HG03066 (cell line): Measurements from ENCODE around the gene TUBB8B.
"Not testable (repeated sequence)": the region's sequence is repeated elsewhere in the genome, so short reads cannot be mapped to it uniquely, and the experiment has no call there.

ENCODE experiments used
- ATAC-seq: cut with Tn5 transposase; IDR thresholded peaks from one replicate; pipeline ENCODE4 v1.9.1; 2021; ENCODE audit warnings: low read depth; ENCODE audit not compliant: unreplicated experiment

The TUBB8B gene

DNA sequence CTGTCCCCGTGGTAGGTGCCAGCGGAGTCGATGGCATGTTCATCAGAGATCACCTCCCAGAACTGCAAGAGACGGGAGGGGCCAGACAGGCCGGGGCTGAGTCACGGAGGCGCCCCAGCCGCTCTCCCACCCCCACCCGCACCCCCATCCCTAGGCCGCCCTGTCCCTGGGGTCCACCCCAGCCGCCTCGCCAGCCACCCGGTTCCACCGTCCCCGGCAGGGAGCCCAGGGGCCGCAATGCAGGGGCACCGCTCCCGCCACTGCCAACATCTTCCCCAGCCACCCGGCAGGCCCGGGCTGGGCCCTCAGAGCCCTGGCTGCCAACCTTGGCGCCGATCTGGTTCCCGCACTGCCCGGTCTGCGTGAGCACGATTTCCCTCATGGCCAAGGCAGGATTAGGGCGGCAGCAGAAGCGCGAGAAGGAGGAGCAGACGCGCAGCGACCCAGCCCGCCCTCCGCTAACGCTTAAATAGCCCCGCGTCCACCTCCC is at the start of gene TUBB8B:
TUBB8B (minus strand) TSS at position 440 of the 490 bp plus-strand sequence; CDS start at position 382, 58 bp downstream.
- ATAC-seq = not testable (repeated sequence)

DNA sequence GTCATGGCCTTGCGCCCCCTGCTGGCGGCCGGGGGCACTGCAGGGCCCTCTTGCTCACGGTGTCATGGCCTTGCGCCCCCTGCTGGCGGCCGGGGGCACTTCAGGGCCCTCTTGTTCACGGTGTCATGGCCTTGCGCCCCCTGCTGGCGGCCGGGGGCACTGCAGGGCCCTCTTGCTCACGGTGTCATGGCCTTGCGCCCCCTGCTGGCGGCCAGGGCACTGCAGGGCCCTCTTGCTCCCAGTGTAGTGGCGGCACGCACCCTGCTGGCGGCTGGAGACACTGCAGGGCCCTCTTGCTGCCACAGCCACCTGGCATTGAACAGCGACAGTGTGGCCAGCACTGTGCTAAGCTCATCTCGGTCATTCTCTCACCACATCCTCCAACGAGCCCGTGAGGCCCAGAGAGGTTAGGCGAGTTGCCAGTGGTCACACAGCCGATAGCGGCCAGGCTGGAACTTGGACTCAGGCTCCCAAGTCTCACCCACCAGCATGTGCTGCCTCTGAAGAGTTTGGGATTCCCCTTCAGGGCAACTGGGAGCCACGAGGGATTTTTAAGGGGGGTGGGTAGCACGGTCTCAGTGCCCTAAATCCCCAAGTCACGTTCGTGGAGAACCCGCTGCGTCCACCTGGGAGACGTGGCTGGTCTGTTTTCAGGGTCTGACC is 48.0 kb upstream of the TUBB8B start:
- ATAC-seq = peak; percentile 94

DNA sequence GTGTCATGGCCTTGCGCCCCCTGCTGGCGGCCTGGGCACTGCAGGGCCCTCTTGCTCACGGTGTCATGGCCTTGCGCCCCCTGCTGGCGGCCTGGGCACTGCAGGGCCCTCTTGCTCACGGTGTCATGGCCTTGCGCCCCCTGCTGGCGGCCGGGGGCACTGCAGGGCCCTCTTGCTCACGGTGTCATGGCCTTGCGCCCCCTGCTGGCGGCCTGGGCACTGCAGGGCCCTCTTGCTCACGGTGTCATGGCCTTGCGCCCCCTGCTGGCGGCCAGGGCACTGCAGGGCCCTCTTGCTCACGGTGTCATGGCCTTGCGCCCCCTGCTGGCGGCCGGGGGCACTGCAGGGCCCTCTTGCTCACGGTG is 47.3 kb upstream of the TUBB8B start:
- not testable (repeated sequence) for ATAC-seq

DNA sequence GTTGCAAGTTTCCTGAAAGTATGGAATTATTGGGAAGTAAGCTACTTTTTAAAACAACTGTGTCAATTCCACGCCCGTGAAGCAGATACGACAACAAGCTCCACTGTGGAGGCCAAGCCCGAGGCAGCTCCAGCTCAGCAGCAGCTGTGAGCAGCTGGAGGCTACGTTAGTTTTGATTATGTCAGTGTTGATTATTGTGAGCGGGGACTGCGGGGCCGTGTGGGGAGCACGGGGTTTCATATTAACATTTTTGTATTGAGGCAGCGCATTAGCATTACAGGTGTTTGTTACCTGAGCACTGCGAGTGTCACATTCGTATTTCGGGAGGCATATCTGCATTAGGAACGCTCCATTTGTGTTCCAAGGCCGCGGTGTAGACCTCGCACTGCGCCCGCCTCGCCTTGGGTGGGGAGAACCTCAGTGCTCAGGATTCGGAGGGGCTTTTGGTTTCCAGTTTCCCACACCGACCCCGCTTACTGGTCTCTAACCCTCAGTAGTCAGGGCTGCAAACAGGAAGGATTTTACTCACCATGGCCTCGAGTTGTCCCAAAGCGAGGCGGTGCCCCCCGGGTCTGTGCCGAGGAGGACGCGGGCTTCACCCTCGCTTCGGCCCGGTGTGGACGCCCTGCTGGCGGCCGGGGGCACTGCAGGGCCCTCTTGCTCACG is 46.8 kb upstream of the TUBB8B start:
- not testable (repeated sequence) for ATAC-seq

DNA sequence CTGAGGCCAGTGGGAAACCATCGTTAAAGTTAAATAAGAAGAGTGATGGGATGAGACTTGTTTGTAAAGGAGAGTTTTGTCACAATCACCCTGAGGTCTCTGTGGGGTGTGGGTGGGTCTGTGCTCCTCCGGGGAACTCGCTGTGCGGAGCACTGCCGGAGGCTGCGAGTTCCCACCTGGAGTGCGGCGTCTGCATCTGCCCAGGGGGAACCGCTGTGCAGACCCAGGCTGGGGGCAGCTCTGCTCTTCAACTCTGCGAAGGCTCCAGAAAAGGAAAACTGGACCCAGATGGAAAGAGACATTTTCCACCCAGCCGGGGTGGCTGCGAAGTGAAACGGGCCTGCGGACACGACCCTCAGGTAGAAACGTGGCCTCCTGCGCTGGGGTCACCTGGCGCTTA is 46.2 kb upstream of the TUBB8B start:
- not testable (repeated sequence) for ATAC-seq

DNA sequence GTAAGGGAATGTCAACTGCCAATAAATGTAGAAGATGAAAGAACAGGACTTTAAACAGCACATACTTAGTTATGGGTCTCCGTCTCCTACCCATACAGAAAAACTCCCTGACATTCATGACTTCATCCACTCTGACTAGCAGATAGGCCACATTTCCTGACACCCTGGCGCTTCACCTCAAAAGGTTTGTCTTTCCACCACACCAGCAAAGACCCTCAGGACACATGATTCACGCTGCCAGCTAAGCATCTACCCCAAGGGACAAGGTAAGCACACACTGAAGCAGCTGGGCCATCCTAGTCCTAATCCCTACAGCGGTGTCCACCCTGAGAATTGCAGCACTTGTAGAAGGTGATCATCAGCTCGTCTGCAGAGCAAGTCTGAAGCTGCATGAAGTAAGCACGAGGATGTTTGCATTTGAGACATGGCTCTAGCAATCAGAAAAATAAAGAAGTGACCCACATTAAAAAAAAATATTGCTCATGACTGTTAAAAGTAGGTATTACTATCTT is 44.5 kb upstream of the TUBB8B start:
- ATAC-seq = not testable (repeated sequence)

DNA sequence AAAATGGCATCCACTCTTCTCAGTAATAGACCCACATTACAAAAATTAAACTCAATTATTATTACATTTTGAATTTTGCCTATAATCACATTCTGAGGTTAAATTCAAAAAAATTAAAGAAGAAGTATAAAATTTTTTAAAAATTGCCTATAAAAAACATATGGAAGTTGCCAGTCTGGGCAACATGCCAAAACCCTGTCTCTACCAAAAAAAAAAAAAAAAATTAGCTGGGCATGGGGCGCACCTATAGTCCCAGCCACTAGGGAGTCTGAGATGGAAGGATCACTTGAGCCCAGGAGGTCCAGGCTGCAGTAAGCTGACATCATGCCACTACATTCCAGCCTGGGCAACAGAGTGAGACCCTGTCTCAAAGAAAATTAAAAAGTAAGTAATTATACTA is 42.1 kb upstream of the TUBB8B start:
- not testable (repeated sequence) for ATAC-seq

DNA sequence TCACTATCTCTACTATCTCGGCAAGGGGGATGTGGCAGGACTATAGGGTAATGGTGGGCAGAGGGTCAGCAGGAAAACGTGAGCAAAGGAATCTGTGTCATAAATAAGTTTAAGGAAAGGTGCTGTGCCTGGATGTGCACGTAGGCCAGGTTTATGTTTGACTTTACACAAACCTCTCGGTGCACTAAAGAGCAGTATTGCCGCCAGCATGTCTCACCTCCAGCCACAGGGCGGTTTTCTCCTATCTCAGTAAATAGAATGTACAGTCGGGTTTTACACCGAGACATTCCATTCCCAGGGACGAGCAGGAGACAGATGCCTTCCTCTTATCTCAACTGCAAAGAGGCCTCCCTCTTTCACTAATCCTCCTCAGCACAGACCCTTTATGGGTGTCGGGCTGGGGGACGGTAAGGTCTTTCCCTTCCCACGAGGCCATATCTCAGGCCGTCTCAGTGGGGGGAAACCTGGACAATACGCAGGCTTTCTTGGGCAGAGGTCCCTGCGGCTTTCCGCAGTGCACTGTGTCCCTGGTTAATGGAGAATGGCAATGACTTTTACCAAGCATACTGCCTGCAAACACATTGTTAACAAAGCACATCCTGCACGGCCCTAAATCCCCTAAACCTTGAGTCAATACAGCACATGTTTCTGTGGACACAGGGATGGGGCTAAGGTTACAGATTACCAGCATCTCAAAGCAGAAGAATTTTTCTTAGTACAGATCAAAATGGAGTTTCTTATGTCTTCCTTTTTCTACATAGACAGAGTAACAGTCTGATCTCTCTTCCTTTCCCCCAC is 41.2 kb upstream of the TUBB8B start:
- not testable (repeated sequence) for ATAC-seq

DNA sequence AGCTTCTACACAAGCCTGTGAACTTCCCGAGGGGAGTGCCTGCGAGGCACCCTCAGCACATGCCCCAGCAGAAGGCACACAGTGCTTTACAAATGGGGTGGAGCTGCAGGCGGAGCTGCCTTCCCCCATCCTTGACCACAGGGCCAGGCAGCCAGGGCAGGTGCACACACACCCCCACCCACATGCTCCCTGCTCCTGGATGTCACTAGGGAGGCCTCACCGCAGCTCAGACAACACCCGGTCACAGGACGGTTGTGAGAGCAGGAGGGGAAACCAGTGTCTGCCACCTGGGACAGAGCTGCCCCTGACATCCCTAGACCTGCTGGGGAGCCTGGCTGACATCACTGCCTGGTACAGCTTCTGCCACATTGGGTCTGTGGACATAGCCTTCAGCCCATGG is 39.7 kb upstream of the TUBB8B start:
- ATAC-seq = not testable (repeated sequence)

DNA sequence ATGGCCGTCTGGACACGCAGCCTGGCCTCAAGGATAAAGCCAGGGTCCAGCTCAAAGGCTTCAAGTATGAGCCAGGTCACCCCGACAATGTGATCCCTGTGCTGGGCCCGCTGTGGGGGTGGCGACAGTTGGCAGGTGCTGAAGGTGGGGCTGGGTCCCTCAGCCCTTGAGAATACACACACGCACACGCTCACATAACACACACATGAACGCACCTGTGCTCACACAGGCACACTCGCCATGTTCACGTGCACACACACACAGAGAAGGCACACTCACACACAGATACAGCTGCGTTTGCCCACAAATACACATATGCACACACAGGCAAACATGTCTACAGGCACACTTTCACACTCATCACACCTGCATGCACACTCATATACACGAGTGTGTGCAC is 35.4 kb upstream of the TUBB8B start:
- ATAC-seq = not testable (repeated sequence)

DNA sequence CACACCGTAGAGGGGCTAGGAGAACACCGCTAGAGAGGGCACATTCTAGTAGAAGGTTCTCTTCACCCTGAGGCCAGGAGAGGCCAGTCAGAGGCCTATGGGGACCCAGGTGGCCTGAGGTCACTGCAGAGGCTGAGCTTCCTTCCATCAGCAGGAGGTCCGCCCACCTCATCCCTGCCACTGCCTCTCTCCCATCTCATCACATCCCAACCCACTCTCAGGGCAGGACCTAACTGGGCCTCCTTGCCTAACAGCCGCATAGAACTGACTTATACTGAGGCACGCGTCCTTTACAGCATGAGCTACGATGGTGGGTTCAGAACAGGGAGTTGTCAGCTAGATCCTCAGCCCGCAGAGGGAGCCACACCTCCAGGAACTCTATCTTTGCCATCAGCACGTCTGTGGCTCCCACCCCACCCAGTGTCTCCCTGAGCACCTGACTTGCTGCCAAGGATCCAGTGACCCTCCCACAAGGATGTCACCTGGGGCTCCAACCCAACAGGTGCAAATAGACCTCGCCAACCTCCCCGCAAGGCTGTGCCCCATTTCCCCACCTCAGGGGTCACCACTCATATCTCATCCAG is 33.3 kb upstream of the TUBB8B start:
- not testable (repeated sequence) for ATAC-seq

DNA sequence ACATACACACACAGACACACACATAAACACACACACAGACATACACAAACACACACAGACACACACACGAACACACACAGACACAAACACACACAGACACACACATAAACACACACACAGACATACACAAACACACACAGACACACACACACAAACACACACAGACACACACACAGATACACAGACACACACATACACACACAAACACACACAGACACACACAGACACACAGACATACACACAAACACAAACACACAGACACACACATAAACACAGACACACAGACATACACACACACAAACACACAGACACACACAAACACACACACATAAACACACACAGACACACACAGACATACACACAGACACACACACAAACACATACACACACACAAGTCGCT is 31.5 kb upstream of the TUBB8B start:
- ATAC-seq = not testable (repeated sequence)

DNA sequence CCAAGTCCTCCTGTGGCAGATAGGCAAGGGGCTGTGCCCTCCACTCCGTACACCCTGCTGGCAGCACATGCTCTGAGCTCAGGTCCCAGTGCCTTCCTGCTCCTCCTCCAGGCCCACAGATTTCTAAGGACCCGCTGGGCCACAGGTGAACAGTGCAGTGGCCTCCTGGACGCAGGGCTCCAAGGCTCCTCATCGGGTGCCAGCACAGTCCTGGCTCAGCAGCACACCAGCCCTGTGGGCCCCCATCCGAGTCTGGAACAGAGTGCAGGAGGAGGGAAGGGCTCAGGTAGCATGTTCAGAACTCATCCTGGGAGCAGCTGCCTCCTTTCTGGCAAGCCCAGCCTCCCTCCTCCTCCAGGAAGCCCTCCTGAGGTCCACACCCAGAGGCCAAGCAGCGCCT is 30.8 kb upstream of the TUBB8B start:
- not testable (repeated sequence) for ATAC-seq

DNA sequence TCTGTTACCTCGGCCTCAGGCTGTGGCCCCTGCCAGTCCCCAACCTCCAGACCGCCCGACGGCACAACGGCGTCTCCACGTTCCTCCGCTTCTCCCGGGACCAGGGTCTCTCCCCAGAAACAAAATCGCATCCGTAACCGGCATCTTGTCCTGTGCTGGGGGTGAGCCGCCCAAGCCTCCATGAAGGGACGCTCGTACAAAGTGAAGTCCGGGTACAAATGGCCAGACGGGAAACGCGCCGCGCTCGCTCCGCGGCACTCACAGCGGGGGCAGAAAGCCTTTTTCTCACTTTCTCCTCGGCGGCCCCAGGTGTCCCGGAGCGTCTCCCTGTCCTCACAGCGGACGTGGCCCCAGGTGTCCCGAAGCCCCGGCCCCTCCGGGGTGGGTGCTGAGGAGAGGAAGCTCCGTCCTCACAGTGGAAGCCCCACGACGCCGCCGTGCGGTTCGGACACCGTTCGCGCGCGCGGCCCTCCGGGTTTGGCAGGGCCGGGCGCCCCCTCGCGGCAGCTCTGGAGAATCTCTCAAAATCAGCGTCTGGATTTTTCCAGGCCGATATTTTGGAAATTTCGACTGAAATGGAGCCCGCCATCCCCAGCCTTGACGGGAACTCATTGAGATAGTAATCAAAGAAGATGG is 26.2 kb upstream of the TUBB8B start:
- not testable (repeated sequence) for ATAC-seq

DNA sequence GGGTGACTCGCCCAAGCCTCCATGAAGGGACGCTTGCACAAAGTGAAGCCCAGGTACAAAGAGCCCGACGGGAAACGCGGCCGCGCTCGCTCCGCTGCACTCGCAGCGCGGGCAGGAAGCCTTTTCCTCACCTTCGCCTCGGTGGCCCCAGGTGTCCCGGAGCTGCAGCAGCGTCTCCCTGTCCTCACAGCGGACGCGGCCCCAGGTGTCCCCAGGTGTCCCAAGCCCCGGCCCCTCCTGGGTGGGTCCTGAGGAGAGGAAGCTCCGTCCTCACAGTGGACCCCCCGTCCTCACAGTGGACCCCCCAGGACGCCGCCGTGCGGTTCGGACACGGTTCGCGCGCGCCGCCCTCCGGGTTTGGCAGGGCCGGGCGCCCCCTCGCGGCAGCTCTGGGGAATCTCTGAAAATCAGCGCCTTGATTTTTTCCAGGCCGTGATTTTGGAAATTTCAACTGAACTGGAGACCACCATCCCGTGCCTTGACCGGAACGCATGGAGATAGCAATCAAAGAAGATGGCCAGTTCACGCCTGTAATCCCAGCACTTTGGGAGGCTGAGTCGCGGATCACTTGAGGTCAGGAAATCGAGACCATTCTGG is 23.9 kb upstream of the TUBB8B start:
- ATAC-seq = not testable (repeated sequence)

DNA sequence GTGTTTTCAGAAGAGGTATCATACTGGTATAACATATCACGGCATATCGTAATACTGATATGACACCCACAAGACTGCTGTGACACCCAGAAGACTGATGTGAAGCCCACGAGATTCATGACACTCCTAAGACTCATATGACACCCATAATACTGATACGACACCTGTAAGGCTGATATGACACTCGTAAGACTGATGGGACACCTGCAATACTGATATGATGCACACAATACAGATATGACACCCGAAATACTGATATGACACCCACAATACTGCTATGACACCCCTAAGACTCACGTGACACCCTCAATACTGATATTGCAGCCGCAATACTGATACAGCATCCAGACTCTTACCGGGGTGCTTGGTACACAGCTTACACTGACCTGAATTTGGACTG is 18.3 kb upstream of the TUBB8B start:
- ATAC-seq = not testable (repeated sequence)

DNA sequence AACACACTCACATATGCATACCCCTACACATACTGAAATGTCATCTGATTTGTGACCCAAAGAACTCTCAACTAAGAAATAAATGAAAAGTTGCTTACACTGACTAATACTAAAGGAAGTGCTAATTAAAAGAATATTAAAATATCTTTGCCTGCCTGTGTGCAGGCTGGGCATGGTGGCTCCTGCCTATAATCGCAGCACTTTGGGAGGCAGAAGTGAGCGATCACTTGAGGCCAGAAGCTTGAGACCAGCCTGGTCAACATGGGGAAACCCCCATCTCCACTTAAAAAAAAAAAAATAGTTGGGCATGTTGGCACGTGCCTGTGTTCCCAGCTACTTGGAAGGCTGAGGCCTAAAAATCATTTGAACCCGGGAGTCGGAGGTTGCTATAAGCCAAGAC is 14.9 kb upstream of the TUBB8B start:
- not testable (repeated sequence) for ATAC-seq

DNA sequence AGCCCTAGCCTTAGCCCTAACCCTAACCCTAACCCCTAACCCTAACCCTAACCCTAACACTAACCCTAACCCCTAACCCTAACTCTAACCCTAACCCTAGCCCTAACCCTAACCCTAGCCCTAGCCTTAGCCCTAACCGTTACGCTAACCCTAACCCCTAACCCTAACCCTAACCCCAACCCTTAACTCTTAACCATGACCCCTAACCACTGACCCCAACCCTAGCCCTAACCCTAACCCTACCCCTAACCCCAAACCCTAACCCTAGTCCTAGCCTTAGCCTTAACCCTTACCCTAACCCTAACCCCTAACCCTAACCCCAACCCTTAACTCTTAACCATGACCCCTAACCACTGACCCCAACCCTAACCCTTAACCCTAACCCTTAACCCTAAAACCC is 14.2 kb upstream of the TUBB8B start:
- not testable (repeated sequence) for ATAC-seq

DNA sequence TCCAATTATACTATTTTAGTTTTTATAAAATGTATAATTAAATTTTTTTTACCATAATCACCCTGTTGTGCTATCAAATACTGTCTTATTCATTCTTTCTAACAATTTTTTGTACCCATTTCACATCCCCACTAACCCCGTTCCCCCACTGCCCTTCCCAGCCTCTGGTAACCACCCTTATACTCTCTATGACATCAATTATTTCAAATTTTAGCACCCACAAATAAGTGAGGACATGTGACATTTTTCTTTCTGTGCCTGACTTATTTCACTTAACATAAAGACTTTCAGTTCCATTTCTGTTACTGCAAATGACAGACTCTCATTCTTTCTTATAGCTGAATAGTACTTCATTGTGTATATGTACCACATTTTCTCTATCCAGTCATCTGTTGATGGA is 5.0 kb upstream of the TUBB8B start:
- ATAC-seq = not testable (repeated sequence)

DNA sequence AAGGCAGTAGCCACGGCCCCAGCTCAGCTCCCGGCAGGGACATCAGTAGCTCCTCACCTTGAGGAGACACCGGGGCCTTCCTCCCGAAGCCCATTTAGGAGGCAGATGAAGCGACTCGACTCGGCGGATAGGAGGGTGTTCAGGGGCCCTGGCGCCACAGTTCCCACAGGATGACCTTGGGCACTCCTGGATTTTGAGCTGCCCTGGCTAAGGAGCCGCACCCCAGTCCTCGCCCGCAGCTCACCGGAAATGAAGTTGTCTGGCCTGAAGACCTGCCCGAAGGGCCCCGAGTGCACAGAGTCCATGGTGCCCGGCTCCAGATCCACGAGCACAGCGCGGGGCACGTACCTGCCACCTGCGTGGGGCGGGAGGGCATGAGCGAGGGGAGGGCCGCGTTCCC is 719 bp downstream of the TUBB8B start:
- ATAC-seq = not testable (repeated sequence)
